ENCODE results near the gene PDHA2.
A peak's percentile ranks its signal among the peaks of the same experiment; 100 is the strongest.
"Not testable (repeated sequence)": the region's sequence is repeated elsewhere in the genome, so short reads cannot be mapped to it uniquely, and the experiment has no call there.

The PDHA2 gene

DNA sequence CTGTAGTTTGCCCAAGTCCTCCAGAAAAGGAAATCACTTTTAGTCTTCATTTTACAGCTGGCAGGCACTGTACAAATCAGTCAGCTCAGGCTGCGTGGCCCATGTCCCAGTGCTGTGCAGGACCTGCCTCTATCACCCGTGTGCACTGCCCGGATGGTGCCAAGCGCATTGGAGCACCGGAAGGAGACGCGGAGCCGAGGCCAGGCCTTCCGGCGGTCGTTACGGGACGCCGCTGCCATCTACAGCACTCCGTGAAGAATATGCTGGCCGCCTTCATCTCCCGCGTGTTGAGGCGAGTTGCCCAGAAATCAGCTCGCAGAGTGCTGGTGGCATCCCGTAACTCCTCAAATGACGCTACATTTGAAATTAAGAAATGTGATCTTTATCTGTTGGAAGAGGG is at the start of gene PDHA2:
Gene PDHA2 (plus strand): TSS at position 203 of the 400 bp plus-strand sequence. CDS start 58 bp downstream, at position 261.
- DNase-seq, result no peak

GRCh38 chr4:95798003-95798402 is 41.9 kb upstream of the PDHA2 start:
- DNase-seq, result no peak

GRCh38 chr4:95798727-95799126 is 41.2 kb upstream of the PDHA2 start:
- no peak for DNase-seq

DNA sequence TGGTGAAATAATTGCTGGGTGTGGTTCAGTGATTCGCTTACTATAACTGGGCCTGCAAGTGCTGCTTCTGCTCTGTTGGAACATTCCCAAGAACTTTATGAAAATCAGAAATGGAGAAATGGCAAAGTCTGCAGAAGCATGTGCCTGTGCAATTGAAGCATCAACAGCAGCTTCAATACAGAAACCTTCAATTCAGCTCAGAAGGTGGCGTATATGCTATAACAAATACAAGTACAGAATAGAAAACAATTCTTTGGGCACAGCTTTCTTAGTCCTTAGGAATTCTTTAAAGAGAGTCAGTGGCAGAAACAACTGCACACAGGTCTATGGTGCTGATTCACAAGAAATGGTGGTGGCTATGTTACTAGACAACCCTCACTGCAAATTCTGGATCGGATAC is 18.0 kb upstream of the PDHA2 start:
- DNase-seq, result no peak

DNA sequence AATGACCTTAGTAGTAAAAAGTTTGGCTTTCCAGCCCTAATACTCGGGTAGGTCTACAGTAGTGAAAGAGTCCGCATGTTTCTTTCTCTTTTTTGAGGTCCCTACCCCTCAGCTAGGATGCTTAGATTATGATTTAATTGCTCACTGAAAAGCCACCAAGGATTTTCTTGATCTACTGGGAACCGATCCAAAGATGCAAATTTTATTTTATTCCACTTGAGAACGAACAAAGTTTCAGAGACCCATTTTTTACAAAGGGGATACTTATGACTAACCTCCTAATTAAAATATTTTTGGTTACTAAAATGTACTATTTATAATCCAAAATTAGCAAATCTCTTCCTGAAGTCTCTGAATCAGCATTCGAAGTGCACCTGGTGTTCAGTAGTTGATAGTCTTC is 14.3 kb upstream of the PDHA2 start:
- DNase-seq, result no peak

DNA sequence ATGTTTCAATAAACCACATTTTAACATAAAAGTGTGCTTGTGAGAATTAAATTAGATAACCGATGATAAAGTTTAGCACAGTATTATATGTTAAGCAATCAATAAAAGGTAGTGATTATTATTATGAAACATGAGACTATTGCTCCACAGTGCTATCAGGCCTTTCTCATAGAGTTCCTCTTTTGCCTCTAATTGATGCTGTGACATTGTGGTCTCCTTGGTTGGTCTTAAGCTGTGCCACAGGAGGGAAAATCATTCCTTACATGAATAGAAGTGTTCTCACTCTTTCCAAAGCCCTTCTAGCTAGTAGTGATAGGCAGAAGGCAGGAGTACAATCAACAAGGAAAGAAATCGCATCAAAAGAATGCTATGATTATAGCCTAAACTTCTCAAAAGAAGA is 9.2 kb upstream of the PDHA2 start:
- DNase-seq, result no peak

DNA sequence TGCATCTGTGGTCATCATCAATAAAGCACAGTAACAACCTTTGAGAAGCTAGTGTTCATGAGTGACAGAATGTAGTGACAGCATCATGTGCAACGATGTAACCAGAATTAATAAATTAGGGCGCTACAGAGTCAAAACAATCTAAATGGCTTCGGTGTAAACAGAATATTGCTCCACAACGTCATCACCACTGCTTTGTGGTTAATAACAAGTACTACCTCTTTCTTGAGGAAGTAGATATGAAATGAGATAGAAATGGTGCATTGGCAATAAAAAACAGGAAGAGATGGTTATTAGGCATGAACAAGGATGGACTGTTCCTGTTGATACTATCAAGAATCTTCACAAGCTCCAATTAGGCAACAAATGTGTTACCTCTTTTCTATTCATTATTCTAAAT is 8.7 kb upstream of the PDHA2 start:
- no peak for DNase-seq

DNA sequence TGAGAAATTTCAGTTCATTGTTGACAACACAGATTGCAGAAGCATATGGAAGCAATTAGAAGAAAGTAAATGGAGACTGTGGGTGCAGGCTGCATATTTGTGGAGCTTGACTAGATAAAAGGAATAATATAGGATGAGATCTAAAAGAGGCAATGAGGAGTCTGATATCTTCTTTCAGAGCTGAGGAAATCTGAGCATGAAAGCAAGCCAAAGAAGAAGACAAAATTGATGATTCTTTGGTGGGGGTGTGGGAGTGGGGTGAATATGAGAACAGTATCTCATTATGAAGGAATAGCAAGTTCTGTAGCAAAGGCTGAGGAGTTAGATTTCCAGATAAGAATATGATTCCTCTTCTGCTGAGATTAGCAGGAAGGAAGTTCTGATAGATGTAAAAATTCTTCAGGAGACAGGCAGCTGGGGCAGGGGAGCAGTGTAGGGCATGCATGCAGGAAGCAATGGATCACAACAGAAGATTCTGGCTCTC is 6.1 kb upstream of the PDHA2 start:
- DNase-seq, result no peak

- DNase-seq, result no peak
Observed at GRCh38 chr4:95835672-95836071, 4.2 kb upstream of the PDHA2 start.

- no peak for DNase-seq
Observed at GRCh38 chr4:95838192-95838591, 1.7 kb upstream of the PDHA2 start.

DNA sequence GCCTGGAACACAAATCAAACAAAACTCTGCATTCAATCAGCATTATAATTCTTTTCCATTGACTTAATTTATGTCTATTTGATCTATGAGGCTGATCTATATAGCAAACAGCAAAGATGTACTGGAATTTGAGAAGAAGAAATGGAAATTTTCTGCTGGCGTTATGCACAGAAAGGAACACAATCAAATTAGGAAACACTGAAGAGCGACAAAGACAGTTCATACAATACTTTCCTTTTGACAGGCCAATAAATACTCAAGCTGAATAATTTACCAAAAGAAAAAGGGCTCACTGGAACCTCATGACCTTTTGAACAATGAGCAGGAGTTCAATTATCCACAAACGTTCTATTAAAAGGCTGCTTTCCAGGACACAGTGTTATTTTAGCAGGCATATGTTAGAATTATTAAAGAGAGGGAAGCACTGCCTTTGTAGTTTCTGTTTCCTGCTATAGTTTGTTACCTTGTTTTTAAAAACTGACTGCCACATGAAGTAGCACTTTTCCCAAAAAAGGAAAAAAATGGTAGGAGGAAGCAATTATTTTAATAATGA is 8.1 kb downstream of the PDHA2 start:
- DNase-seq, result no peak

DNA sequence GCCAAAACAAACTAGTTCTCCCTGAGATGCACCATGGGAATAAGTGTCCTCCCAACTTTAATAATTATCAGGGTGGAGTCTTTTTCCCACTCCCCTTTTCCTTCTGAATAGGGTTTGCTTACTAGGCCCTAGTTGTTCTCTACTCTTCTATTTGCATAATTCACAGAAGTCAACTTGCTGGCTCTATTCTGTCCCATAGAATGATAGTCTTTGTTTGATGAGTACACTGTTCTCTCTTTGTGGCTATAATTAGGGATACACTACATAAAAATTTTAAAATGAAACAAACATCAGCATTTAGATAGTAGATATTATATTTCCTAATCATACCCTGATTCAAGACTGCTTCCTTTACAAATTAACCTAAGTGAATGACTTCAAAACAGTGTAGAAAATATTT is 10.3 kb downstream of the PDHA2 start:
- DNase-seq, result no peak

- DNase-seq, result no peak
Observed at GRCh38 chr4:95857761-95858160, 17.9 kb downstream of the PDHA2 start.

DNA sequence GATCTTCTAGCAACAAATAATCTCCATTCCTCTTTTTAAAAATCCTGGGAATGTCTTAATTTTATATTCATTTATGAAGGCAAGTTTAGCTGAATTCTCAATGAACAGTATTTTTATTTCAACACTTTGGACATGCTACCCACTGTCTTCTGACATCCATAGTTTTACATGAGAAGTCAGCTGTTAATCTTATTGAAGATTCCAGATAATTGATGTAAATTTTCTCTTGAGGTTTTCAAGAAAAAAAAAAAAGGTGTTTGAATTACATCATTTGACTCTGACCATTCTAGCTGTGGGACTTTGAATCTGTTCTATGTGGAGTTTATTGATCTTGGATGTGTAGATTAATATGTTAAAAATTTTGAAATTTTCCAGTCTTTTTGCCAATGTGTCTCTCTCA is 28.0 kb downstream of the PDHA2 start:
- peak; percentile 22 for DNase-seq

DNA sequence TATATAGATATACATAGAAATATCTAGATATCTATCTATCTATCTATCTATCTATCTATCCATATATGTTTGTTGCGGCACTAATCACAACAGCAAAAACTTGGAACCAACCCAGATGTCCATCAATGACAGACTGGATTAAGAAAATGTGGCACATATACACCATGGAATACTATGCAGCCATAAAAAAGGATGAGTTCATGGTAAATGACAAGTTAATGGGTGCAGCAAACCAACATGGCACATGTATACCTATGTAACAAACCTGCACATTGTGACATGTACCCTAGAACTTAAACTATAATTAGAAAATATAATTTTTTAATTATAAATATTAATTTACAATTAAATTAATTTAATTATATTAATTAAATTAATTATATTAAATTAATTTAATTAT is 29.5 kb downstream of the PDHA2 start:
- not testable (repeated sequence) for DNase-seq

GRCh38 chr4:95869961-95870500 is 30.1 kb downstream of the PDHA2 start:
- no peak for DNase-seq

DNA sequence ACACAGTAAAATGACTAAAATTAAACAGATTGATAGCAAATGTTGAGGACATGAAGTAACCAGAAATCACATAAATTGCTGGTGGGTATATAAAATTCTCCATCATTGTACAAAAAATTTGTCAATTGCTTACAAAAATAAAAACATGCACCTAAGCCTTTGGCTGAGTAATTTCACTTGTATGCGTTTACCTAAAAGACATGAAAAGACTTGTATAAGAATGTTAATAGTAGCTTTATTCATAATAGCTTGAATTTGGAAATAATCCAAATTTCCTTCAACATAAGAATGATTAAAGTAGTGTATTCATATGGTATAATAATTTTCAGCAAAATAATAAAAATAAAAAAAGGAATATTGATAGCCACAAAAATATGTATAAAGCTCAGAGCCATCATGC is 37.7 kb downstream of the PDHA2 start:
- DNase-seq, result no peak

DNA sequence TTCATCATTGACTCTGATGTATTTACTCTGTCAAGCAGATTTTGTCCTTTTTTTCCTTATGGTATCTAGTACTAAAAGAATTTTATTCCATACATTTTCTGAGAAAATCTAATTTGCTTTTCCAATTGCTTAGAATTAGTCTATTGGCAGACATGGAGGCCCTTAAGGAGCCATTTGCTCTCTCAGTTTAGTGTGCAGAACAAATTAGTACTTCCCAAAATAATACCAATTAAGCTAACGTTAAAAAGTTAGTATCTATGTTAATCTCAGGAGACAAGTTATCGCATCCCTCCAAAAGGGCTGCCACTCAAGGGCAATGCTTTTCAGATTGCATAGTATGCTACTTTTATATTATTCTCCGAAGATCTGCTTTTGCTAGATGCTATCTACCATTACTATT is 47.7 kb downstream of the PDHA2 start:
- no peak for DNase-seq

GRCh38 chr4:95889662-95890061 is 49.8 kb downstream of the PDHA2 start:
- DNase-seq, result no peak

Data from NCI-H1092 treated with DMSO at 0.1 percent for 48 hours (cell line).